Body of pancreas (tissue), 4 donors: ENCODE measurements around the gene HIVEP2.

Source experiments
- POLR2A ChIP-seq, 3 donors: fragments of 450-650 bp; IDR thresholded peaks; one replicate each; pipeline ENCODE4 v1.6.1; 2016; ENCODE audit warnings: antibody characterized with exemption in 3 of 3, mild to moderate bottlenecking in 2 of 3
- TF ChIP-seq, protein P1 (sequence below), 7 experiments: fragments of 450-650 bp in 4 of 7; fragments of 200-600 bp in 3 of 7; sonication (generic) in 3 of 7; IDR thresholded peaks; one replicate each; pipeline ENCODE4 v1.5.1; 2016 to 2019; ENCODE audit warnings: antibody characterized with exemption in 7 of 7

DNA sequence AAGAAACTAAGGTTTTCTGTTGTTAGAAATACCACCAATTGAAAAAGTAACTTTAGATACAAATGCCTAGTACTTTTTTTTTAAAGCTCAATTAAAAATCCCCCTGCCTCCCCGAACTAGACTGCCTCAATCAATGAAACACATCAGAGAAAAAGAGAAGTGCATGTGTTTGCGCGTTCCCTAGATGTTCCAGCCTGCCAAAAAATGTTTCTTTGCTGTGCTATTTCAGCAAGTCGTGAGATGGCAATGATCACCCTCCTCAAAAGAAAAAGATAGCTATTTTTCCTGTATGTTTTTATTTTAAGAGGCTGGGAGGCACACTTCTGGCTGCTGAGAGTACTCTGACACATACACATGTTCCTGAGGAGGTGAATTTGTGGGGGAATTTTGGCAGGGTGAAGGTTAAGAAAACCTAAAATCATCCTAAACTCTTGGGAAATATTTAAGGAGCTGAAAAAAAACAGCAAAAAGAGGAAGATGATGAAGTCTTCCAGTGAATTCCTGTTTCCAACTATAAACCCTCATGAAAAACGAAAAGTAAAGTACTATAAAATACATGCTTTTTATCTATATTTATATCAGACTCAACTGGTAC, 114.8 kb downstream of the HIVEP2 start:
- TF ChIP-seq, protein P1, sequence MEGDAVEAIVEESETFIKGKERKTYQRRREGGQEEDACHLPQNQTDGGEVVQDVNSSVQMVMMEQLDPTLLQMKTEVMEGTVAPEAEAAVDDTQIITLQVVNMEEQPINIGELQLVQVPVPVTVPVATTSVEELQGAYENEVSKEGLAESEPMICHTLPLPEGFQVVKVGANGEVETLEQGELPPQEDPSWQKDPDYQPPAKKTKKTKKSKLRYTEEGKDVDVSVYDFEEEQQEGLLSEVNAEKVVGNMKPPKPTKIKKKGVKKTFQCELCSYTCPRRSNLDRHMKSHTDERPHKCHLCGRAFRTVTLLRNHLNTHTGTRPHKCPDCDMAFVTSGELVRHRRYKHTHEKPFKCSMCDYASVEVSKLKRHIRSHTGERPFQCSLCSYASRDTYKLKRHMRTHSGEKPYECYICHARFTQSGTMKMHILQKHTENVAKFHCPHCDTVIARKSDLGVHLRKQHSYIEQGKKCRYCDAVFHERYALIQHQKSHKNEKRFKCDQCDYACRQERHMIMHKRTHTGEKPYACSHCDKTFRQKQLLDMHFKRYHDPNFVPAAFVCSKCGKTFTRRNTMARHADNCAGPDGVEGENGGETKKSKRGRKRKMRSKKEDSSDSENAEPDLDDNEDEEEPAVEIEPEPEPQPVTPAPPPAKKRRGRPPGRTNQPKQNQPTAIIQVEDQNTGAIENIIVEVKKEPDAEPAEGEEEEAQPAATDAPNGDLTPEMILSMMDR (IDR thresholded peaks at IDR 0.05): no peak
- no peak for TF ChIP-seq POLR2A (IDR thresholded peaks at IDR 0.05)
